Common myeloid progenitor, CD34-positive (primary cell): ENCODE measurements around the gene PPP1R8.
"Not testable (repeated sequence)": the region's sequence is repeated elsewhere in the genome, so short reads cannot be mapped to it uniquely, and the experiment has no call there.

Experiments
- CTCF ChIA-PET: fragments of 350-600 bp; sonication (Branson Sonifier 250); formaldehyde crosslinking; loops from one replicate; lab custom pipeline; 2021; ENCODE audit warnings: antibody characterized with exemption; lab: Charles Lee
- POLR2A ChIA-PET: fragments of 350-600 bp; sonication (Branson Sonifier 250); formaldehyde crosslinking; loops from one replicate; lab custom pipeline; 2021; ENCODE audit warnings: antibody characterized with exemption; lab: Charles Lee
- DNase-seq, 3 donors: peaks; one replicate each; pipeline versions ENCODE4 v3.0.0 to v3.0.0-alpha.2; 2013
- H3K27ac ChIP-seq, 2 experiments: 1 replicate in 1 of 2; 2 replicates in 1 of 2; pipeline ENCODE4 v1.7.0; 2013; ENCODE audit warnings: inconsistent platforms in 2 of 2, low read length in 2 of 2, mild to moderate bottlenecking in 2 of 2, low read depth in 1 of 2, moderate library complexity in 1 of 2; ENCODE audit not compliant: severe bottlenecking in 2 of 2, insufficient read depth in 1 of 2, poor library complexity in 1 of 2
- H3K27me3 ChIP-seq, 5 experiments: replicated peaks in 2 of 5; 1 replicate in 3 of 5; 2 replicates in 2 of 5; pipeline versions ENCODE4 v1.6.1 to v1.7.0; 2013; ENCODE audit warnings: low read length in 4 of 5, mild to moderate bottlenecking in 2 of 5, moderate library complexity in 2 of 5, inconsistent platforms in 1 of 5; ENCODE audit not compliant: insufficient read depth in 5 of 5, control insufficient read depth in 4 of 5
- H3K36me3 ChIP-seq, 4 experiments: 1 replicate in 2 of 4; 2 replicates in 2 of 4; pipeline versions ENCODE4 v1.6.1 to v1.7.0; 2013; ENCODE audit warnings: low read length in 3 of 4, control low read depth in 1 of 4, mild to moderate bottlenecking in 1 of 4; ENCODE audit not compliant: control insufficient read depth in 4 of 4, insufficient read depth in 4 of 4
- H3K4me1 ChIP-seq, 4 experiments: 1 replicate in 3 of 4; 2 replicates in 1 of 4; pipeline versions ENCODE4 v1.6.1 to v1.7.1; 2013; ENCODE audit warnings: low read length in 3 of 4, mild to moderate bottlenecking in 3 of 4, control low read depth in 1 of 4, inconsistent platforms in 1 of 4, moderate library complexity in 1 of 4; ENCODE audit not compliant: control insufficient read depth in 4 of 4, insufficient read depth in 4 of 4; ENCODE audit errors: control extremely low read depth in 1 of 4
- H3K4me3 ChIP-seq, 7 experiments: 1 replicate in 4 of 7; 2 replicates in 3 of 7; pipeline versions ENCODE4 v1.5.1 to v1.7.0; 2013; ENCODE audit warnings: mild to moderate bottlenecking in 7 of 7, low read length in 6 of 7, moderate library complexity in 6 of 7, inconsistent platforms in 2 of 7, low read depth in 2 of 7, control low read depth in 1 of 7; ENCODE audit not compliant: insufficient read depth in 4 of 7, control insufficient read depth in 1 of 7; ENCODE audit errors: extremely low read depth in 1 of 7
- H3K9me3 ChIP-seq, 5 experiments: 1 replicate in 4 of 5; 2 replicates in 1 of 5; pipeline versions ENCODE4 v1.6.1 to v1.7.1; 2013; ENCODE audit warnings: low read length in 4 of 5, mild to moderate bottlenecking in 2 of 5, inconsistent platforms in 1 of 5, low read depth in 1 of 5, moderate library complexity in 1 of 5; ENCODE audit not compliant: control insufficient read depth in 4 of 5, insufficient read depth in 2 of 5; ENCODE audit errors: control extremely low read depth in 1 of 5
- WGBS: methylation state at CpG from one replicate; pipeline ENCODE4 v1.1.5; 2013; ENCODE audit not compliant: insufficient coverage; 5-methylcytosine and 5-hydroxymethylcytosine counted together

PPP1R8 gene

GRCh38 chr1:27855085-27855484 lies 24.5 kb downstream of the PPP1R8 start:
- Histone ChIP-seq H3K27ac (no peak overlapping the region), H3K4me1 (peaks cover 0 to 10% (median 6%) of the 10 kb centered on the region in 4 experiments), H3K27me3 (no peaks in the 10 kb centered on the region), H3K4me3 (no peak overlapping the region), H3K36me3 (peaks cover 6 to 18% (median 11%) of the 10 kb centered on the region in 4 experiments), H3K9me3 (no peaks in the 10 kb centered on the region)
- CTCF ChIA-PET: no interaction called here
- POLR2A ChIA-PET: no interaction called here
- DNase-seq: no peak
- 92% methylated on average over 5 of the region's 6 CpGs for WGBS

GRCh38 chr1:27856561-27857343 lies 26.2 kb downstream of the PPP1R8 start:
- 96% methylated on average over 11 of the region's 12 CpGs for WGBS
- Histone ChIP-seq H3K27me3 (no peaks in the 10 kb centered on the region), H3K4me1 (peaks cover 0 to 10% (median 6%) of the 10 kb centered on the region in 4 experiments), H3K36me3 (peaks cover 1 to 2% (median 2%) of the 10 kb centered on the region in 4 experiments), H3K9me3 (no peaks in the 10 kb centered on the region), H3K4me3 (no peak overlapping the region), H3K27ac (no peak overlapping the region)
- CTCF ChIA-PET: interaction anchor here (0.6 to 6.6 kb wide), 18 partner anchors 7 to 173 kb away, joined by 3 to 43 read pairs (median 4); no protein-coding TSS in a partner anchor
- POLR2A ChIA-PET: interaction anchor here (0.9 to 1.3 kb wide), 2 partner anchors 27 to 122 kb away, joined by 3 to 4 read pairs; no protein-coding TSS in a partner anchor
- DNase-seq: no peak

- not testable (repeated sequence) for H3K27me3 ChIP-seq, DNase-seq, H3K9me3 ChIP-seq, H3K27ac ChIP-seq, H3K36me3 ChIP-seq, H3K4me3 ChIP-seq
- H3K4me1 ChIP-seq: peaks cover 0 to 17% (median 9%) of the 10 kb centered on the region in 4 experiments
- ChIA-PET CTCF (interaction anchor here (0.6 to 6.6 kb wide), 18 partner anchors 8 to 172 kb away, joined by 3 to 43 read pairs (median 5); no protein-coding TSS in a partner anchor), POLR2A (interaction anchor here (0.8 to 1.3 kb wide), 2 partner anchors 21 to 27 kb away, joined by 3 to 4 read pairs; no protein-coding TSS in a partner anchor)
- 97% methylated on average over 7 of the region's 11 CpGs for WGBS
Observed at GRCh38 chr1:27857552-27857951, 27.0 kb downstream of the PPP1R8 start.

- H3K9me3 ChIP-seq: no peaks in the 10 kb centered on the region
- no peaks in the 10 kb centered on the region for H3K36me3 ChIP-seq
- WGBS: 29% methylated on average over 10 of the region's 10 CpGs
- H3K4me3 ChIP-seq: peak overlapping the region in 1 of 7 experiments; percentile 42
- no peaks in the 10 kb centered on the region for H3K27me3 ChIP-seq
- POLR2A ChIA-PET: interaction anchor here (0.8 to 1.3 kb wide), 2 partner anchors 21 to 26 kb away, joined by 3 to 4 read pairs; no protein-coding TSS in a partner anchor
- CTCF ChIA-PET: interaction anchor here (0.6 to 6.6 kb wide), 15 partner anchors 8 to 171 kb away, joined by 3 to 43 read pairs (median 5); no protein-coding TSS in a partner anchor
- DNase-seq: peak; percentile 80 to 90 (median 85)
- peaks cover 0 to 24% (median 16%) of the 10 kb centered on the region in 4 experiments for H3K4me1 ChIP-seq
- no peak overlapping the region for H3K27ac ChIP-seq
Observed at GRCh38 chr1:27858072-27858948, 27.7 kb downstream of the PPP1R8 start.

GRCh38 chr1:27858949-27859576 lies 28.5 kb downstream of the PPP1R8 start:
- POLR2A ChIA-PET: no interaction called here
- Histone ChIP-seq H3K27me3 (no peaks in the 10 kb centered on the region), H3K4me1 (peaks cover 0 to 32% (median 24%) of the 10 kb centered on the region in 4 experiments), H3K9me3 (no peaks in the 10 kb centered on the region), H3K36me3 (no peaks in the 10 kb centered on the region), H3K27ac (no peak overlapping the region), H3K4me3 (no peak overlapping the region)
- CTCF ChIA-PET: interaction anchor here (1.5 to 6.6 kb wide), 6 partner anchors 9 to 135 kb away, joined by 5 to 43 read pairs (median 8); no protein-coding TSS in a partner anchor
- WGBS: 89% methylated on average over 14 of the region's 14 CpGs
- no peak for DNase-seq

- H3K27ac ChIP-seq: no peak overlapping the region
- 98% methylated on average over 5 of the region's 10 CpGs for WGBS
- CTCF ChIA-PET: interaction anchor here (6.6 kb wide), 1 partner anchor 118 kb away, joined by 43 read pairs; no protein-coding TSS in a partner anchor
Observed at GRCh38 chr1:27861436-27861835, 30.9 kb downstream of the PPP1R8 start.

More at GRCh38 chr1:27861436-27861835, 30.9 kb downstream of the PPP1R8 start:
- Histone ChIP-seq H3K9me3 (no peaks in the 10 kb centered on the region), H3K27me3 (no peaks in the 10 kb centered on the region), H3K36me3 (no peaks in the 10 kb centered on the region), H3K4me1 (peaks cover 0 to 40% (median 30%) of the 10 kb centered on the region in 4 experiments), H3K4me3 (no peak overlapping the region)
- DNase-seq: no peak
- POLR2A ChIA-PET: no interaction called here
